ENCODE measurements around the gene AP1AR.
"Not testable (repeated sequence)": the region's sequence is repeated elsewhere in the genome, so short reads cannot be mapped to it uniquely, and the experiment has no call there.

Gene AP1AR

DNA sequence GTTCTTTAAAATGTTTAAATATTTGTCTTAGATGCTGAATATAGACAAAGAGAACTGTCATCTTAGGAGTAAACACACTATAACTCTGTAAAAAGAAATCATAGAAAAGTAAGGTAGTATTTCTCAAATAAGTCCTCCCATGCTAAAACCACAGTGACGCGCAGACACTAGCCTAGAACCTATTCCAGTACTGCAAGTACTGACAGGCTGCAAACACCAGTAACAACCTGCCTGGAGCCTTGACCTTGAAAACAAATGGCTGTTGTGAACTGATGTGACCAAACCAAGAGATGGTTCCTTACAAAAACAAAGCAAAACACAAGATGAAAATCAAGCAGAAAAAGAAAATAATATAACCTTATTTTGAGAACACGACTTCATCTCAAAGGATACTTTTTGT, 45.6 kb downstream of the AP1AR start:
- DNase-seq (ENCODE audit: extremely low spot score, insufficient read length, low read depth), result no peak
- FAIRE-seq, result no peak

DNA sequence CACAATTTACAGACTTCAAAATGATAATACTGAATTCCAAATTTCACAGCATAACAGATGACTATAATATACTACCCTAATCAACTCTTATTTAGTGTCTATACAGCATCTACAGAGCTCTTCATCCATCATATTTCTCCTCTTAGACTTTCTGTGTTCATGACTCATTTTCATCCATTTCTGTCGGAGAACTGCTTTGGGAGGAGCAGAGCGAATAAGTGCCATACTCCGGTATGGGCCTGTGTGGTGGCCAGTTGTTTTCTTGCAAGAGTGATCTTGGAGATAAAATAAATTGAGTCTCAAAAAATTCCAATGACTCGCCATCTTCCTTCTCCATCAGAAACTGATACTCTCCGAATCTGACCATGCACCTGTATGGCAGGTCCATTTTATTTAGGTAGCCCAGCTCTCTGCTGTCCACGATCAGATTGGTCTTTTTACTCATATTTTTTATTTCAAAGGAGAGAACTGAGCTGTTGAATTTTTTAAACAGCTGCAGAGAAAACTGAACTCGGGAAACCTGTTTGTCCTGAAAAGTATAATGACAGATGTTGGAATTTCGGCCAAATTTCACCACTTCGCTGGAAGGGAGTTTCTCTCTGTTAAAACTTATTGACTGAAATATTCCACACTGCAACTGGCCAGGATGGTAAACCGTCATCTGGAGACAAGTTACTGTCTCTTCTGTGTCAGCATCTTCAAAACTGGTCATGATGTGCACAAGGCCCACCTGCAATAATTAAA, 46.3 kb downstream of the AP1AR start:
- FAIRE-seq, result no peak
- no peak for DNase-seq (ENCODE audit: extremely low spot score, insufficient read length, low read depth)

DNA sequence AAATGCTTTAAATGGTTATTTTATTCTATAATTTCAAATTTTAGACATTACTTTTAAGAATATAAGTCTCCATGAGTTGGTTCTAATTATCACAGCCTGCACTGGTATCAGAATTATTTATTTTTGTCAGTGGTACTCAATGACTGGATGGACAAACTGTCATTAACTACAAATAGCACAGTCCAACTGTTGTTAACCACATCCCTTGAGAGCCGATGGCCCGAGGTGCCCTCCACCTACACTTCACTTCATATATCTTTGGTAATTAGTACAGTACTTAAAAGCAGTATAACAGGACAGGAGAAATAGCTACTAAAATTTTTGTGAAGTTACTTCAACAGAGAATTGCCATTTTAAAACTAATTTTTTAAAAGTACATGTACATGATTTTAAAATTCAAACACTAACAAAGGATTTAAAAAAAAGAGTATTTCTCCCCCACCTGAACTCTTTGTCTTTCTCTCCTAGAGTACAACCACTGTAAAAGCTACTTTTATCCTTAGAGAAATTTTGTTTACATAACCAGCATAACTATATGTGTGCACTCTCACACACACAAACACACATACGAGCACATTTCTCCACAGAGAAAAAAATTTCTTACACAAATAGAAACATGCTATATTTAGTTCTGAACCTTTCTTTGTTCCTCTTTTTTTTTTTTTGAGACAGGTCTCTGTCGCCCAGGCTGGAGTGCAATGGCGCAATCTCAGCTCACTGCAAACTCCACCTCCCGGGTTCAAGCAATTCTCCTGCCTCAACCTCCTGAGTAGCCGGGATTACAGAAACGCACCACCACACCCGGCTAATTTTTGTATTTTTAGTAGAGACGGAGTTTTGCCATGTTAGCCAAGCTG, 47.7 kb downstream of the AP1AR start:
- DNase-seq (ENCODE audit: extremely low spot score, insufficient read length, low read depth), result no peak

DNA sequence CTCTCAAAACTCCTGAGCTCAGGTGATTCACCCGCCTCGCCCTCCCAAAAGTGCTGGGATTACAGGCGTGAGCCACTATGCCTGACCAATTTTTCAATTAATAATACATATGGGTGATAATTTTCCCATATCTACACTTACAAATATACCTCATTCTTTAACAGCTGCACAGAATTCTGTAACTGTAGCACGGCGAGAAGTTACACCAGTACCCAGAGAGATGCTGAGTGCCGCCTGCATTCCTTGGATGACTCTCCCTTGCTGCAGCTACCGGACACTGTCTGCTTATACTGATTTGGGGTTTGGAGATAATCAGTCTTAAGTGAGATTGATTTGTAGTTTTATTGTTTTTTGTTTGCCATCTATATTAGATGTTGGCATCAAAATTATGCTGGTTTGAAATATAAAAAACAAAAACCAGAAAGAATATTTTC, 48.3 kb downstream of the AP1AR start:
- FAIRE-seq (no peak), DNase-seq (ENCODE audit: extremely low spot score, insufficient read length, low read depth) (no peak)

More for the DNA sequence above, 47.7 kb downstream of the AP1AR start:
- FAIRE-seq, result peak; percentile 76

DNA sequence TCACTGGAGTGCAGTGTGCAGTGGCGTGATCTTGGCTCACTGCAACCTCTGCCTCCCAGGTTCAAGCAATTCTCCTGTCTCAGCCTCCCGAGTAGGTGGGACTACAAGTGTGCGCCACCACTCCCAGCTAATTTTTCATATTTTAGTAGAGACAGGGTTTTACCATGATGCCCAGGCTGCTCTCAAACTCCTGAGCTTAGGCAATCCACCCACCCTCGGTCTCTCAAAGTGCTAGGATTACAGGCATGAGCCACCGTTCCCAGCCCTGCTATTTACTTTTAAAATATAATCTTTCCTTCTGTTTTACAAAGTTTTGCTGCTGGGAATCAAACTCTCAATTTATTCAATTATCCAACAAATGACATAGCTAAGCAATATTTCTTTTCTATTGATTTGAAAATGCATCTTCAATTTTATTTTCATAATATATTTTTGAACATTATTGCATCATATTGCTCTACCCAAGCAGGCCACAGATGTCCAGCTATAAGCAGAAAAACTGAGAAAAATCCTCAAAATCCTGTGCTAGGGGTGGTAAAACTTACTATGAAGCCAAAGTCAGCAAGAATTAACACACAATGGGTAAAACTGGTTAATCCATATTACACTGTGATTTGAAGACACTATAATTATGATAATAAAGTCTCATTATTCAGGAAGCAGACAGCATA, 48.9 kb downstream of the AP1AR start:
- FAIRE-seq (no peak), DNase-seq (ENCODE audit: extremely low spot score, insufficient read length, low read depth) (no peak)

DNA sequence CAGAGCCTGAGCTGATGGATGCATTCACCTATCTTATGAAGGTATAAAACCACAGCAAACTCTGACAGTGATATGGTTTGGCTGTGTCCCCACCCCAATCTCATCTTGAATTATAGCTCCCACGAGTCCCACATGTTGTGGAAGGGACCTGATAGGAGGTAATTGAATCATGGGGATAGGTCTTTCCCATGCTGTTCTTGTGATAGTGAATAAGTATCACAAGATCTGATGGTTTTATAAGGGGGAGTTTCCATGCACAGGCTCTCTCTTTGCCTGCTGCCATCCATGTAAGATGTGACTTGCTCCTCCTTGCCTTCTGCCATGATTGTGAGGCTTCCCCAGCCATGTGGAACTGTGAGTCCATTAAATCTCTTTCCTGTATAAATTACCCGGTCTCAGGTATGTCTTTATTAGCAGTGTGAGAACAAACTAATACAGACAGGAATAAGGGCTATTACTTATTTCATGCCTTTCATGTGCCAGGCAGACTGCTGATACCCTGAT, 50.4 kb downstream of the AP1AR start:
- FAIRE-seq; DNase-seq (ENCODE audit: extremely low spot score, insufficient read length, low read depth): not testable (repeated sequence)

DNA sequence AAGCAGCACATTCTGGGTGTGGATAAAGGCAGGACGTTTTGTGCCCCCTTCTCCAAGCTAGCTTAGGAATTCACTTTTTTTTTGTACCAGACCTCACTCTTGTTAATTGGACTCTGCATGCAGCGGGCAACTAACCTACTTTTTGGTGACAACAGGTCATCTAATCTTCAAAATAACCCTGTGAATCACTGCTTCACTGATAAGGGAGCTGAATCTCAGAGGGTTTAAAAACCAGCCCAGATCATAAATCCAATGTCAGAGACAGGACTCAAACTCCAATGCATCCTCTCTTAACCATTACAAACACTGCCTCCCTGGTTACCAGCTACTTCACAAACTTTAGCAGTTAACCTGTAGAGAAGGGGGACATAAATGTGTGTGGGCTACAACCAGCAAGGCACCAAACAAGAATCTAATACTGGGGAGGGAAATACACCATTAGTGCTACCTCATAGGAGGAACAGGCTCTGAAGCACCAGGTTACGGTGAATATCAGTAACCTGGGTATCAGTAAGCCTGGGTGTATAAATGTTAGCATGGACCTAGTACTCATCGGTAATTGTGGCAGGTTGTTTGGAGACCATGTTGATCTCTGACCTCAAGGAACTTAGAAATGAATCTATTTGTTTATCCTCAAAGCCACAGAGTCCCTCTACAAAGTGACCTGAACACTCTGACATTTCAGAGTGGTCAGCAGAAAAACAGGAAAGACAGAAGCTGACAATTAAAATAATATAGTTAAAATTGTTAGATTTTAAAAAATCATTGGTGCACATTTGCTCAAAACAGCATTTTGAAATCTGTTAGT, 51.5 kb downstream of the AP1AR start:
- FAIRE-seq (no peak), DNase-seq (ENCODE audit: extremely low spot score, insufficient read length, low read depth) (no peak)

DNA sequence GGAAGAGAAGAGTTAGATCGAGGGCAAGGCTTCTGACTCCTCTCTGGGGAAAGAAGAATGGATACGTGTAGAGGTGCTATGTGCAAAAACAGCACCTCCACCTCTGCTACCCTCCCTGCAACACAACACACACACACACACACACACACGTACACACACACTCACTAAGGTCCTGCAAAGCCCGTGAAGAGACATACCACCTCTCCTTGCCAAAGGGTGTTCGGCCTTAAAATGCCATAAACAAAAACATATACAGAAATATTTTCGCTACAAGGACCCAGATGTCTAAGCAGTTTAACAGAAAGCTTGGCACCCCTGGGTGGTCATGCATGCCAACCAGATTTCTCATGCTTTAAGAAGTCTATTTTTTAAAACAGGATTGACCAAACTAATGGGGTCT, 52.6 kb downstream of the AP1AR start:
- DNase-seq (ENCODE audit: extremely low spot score, insufficient read length, low read depth) (no peak), FAIRE-seq (peak; percentile 46)

DNA sequence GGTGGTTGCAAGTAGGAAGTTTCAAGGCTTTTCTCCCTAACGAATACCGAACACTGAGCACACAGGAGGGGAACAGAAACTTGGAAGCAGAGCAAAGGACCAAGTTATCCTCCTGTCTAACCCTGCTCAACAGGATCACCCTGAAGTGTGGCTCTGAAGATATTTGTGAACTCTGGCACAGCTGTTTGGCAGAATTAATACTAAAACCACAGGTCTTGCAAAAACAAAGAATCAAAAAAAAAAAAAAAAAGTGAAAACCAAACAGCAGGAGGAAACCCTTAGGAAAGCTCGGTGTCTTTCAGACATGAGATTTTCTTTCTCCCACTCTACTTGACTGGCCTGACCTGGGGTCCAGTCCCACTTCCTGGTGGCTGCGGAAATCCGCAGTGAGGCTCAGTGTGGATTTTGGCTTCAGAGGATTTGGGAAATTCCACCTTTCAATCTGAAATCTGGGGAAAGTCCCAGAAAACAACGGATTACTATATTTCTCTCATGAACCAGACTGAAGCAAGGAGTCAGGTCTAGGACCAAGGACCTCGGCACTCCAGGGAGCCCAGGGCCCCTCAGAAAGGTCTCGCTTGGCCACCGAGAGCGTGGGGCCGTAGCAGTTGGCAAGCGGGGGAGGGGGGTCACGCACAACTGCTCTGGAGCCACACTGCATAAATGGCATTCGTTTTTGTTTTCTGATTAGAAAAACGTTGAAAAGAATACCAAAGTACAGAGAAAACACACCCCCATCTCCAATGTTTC, 53.2 kb downstream of the AP1AR start:
- DNase-seq (ENCODE audit: extremely low spot score, insufficient read length, low read depth), result no peak
- peak; percentile 50 for FAIRE-seq

DNA sequence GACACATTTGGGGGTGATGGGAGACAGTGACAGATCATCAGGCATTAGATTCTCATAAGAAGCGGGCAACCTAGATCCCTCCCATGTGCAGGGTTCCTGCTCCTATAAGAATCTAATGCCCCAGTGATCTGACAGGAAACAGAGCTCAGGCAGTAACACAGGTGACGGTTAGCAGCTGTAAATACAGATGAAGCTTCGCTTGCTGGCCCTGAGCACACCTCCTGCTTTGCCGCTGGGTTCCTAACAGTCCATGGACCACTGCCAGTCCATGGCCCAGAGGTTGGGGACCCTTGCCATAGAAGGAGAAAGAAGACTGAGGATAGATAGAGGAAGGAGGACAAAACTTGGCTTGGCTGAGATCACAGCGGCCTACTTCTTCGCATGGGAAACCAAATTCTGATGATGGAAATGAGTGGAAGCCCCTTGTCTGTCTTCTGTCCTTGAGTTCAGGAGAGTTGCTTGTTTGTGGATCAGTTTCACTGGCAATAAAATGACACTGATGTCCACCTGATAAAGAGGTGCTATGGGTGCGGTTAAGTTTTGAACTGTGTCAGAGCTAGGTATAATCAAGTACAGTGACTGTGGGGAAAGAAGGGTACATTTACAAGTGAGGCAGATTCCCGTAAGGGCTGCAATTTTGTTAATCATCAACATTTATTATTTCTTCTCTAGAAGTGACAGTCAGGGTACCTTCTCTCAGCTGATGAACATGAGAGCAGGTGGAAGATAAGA, 55.8 kb downstream of the AP1AR start:
- FAIRE-seq, result peak; percentile 93
- no peak for DNase-seq (ENCODE audit: extremely low spot score, insufficient read length, low read depth)

DNA sequence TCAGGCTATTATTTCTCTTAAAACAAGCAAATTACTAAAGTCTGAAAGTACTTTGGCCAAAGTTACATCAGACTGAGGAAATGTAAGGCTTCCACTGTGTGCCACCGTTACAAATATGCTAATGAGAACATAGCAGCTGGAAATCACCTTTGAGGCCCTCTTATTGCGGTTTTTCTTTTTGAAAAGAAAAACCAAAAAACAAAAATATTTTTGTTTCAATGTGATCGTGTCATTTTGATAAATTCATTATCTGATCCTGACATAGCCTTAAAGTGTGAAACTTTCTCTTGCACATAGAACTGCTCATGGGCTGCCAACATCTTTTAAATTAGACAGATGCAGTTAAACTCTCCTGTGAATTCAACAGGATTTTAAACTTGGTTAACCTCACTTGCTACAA, 56.9 kb downstream of the AP1AR start:
- FAIRE-seq, result peak; percentile 85
- no peak for DNase-seq (ENCODE audit: extremely low spot score, insufficient read length, low read depth)

DNA sequence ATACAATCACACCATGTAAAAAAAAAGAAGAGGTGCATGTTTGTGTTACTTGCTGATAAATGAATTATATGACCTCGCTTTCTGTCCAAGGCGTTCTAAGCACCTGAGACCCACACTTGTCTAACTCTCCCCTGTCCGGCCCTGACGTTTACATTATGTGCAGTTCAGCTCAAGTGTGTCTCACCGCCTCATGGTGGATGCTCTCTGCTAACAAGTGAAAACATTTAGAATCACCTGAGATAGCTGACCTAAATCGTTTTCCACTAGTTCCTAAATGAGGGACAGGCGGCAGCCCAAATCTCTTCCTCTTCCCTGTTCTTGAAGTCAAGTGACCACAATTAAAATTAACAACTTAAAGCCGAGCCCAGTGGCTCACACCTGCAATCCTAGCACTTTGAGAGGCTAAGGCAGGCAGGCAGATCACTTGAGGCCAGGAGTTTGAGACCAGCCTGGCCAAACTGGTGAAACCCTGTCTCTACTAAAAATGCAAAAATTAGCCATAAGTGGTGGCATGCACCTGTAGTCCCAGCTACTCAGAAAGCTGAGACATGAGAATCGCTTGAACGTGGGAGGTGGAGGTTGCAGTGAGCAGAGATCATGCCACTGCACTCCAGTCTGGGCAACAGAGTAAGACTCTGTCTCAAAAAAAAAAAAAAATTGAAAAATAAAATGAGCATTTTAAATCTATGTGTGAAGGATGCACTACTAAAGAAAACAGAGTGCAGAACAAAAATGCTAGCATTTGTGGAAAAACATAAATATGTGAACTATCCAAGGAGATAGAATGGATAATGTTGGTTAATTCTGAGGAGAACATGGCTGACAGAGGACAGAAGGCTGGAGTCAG, 58.0 kb downstream of the AP1AR start:
- peak; percentile 55 for FAIRE-seq
- no peak for DNase-seq (ENCODE audit: extremely low spot score, insufficient read length, low read depth)

DNA sequence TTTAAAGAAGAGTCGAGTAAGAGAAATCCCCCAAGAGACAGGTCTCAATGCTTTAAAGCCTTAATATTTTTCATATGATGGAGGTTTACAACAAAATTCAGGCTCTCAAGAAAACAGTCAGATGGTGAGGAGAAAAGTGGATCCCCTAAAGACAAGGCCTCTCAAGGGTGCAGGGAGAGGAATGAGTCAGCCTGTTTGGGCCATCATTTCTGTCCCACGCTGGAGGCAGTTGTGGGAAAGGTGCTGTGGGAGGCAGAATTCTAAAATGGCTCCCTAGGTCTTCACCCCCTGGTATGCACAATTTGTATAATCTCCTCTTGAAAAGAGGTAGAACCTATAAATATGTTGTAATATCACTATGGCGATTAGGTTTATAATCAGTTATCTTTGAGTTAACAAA, 58.8 kb downstream of the AP1AR start:
- DNase-seq (ENCODE audit: extremely low spot score, insufficient read length, low read depth) (no peak), FAIRE-seq (peak; percentile 79)

DNA sequence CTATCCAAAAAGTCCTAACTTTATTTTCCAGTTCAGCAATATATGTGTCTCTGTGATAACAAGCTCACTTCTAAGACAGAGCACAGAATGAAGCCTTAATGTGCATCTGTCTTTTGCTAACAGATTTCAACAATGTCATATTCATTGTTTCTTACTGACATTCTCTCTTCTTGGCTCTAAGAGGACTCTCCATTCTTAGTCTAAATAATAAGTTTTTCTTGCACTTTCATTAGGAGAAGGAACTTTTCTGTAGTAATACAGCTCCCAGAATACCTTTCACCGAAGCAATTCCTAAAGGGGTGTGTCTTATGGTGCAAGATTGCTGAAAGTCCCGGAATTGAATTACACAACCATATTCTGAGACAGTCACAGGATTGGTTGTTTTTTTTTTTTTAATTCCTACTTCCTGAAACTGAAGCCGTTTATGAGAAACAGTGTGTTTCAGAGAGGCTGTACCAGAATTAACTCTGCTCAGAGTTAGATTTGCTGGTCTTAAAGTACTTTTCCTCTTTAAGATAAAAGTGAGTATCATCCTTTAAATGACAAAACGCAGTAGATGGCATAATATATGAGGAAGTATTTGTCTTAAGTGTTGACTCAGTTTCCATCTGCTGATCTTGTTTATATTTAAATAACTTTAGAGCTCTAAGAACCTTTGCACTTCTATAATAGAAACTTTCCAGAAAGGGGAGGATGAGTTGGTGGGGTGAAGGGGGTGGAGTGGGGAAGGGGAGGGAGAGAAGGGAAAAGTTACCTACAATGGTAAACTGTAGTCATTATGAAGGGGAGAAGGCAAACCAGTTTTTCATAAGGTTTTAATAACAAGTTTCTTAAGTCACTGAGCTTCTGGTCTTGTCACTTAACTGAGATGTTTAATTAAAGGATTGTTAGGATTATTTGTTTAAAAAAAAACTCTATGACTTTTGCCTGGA, 65.6 kb downstream of the AP1AR start, which contains the start of gene ALPK1:
ALPK1 (plus strand) TSS at position 421 of the 932 bp plus-strand sequence.
- DNase-seq (ENCODE audit: extremely low spot score, insufficient read length, low read depth) (no peak), FAIRE-seq (peak; percentile 93)

DNA sequence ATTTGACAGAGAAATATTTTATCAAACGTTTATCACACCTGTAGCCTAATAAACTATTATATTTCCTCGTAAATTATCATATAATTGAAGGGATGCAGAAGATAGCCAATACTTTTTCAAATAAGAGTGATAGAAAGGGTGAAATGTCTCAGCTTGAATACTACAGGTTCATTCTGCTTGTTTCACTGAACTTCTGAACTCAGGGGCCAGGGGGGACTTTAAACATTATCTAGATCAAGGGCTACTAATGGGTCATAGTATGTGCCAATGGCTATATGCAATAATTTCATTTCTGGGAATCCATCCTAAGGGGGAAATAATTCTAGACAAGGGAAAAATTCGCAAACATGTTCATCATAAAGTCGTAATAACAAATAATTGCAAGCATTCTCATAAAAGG, 68.1 kb downstream of the AP1AR start:
- DNase-seq (ENCODE audit: extremely low spot score, insufficient read length, low read depth) (no peak), FAIRE-seq (peak; percentile 38)

All from GM18507 (cell line).